Spleen (tissue), 11 donors: ENCODE measurements around the gene IZUMO2. TPM values are rescaled to one million over a fixed set of nuclear protein-coding genes. Genes with fewer than 3 reads are reported as not detected.

Source experiments
- DNase-seq: peaks from one replicate; pipeline ENCODE4 v3.0.0-alpha.2; 2020
- H3K27ac ChIP-seq, 8 donors: fragments of 200-600 bp; sonication (generic) in 7 of 8; 1 replicate in 4 of 8; 2 replicates in 4 of 8; pipeline versions ENCODE4 v1.5.0 to v1.8.0; 2016 to 2021; ENCODE audit warnings: inconsistent platforms in 4 of 8, mild to moderate bottlenecking in 4 of 8, moderate library complexity in 1 of 8
- H3K27me3 ChIP-seq, 7 donors: fragments of 200-600 bp; sonication (generic) in 6 of 7; replicated peaks in 1 of 7; 1 replicate in 4 of 7; 2 replicates in 3 of 7; pipeline versions ENCODE4 v1.5.0 to v1.8.0; 2016 to 2021; ENCODE audit warnings: inconsistent platforms in 3 of 7, mild to moderate bottlenecking in 1 of 7
- H3K36me3 ChIP-seq, 6 donors: fragments of 200-600 bp; sonication (generic) in 5 of 6; 1 replicate in 4 of 6; 2 replicates in 2 of 6; pipeline versions ENCODE4 v1.5.0 to v1.8.0; 2016 to 2021; ENCODE audit warnings: inconsistent platforms in 2 of 6
- H3K4me1 ChIP-seq, 6 donors: fragments of 200-600 bp; sonication (generic) in 5 of 6; 1 replicate in 3 of 6; 2 replicates in 3 of 6; pipeline versions ENCODE4 v1.5.0 to v1.8.0; 2016 to 2021; ENCODE audit warnings: inconsistent platforms in 3 of 6
- H3K4me3 ChIP-seq, 8 donors: fragments of 200-600 bp; sonication (generic) in 7 of 8; 1 replicate in 4 of 8; 2 replicates in 4 of 8; pipeline versions ENCODE4 v1.5.0 to v1.8.0; 2016 to 2021; ENCODE audit warnings: inconsistent platforms in 4 of 8, mild to moderate bottlenecking in 4 of 8, moderate library complexity in 2 of 8
- H3K9me3 ChIP-seq, 8 donors: fragments of 200-600 bp; sonication (generic) in 7 of 8; 1 replicate in 4 of 8; 2 replicates in 4 of 8; pipeline versions ENCODE4 v1.5.0 to v1.8.0; 2016 to 2021; ENCODE audit warnings: inconsistent platforms in 4 of 8
- POLR2A ChIP-seq, 3 donors: fragments of 450-650 bp; IDR thresholded peaks; one replicate each; pipeline ENCODE4 v1.5.1; 2017; ENCODE audit warnings: antibody characterized with exemption in 3 of 3, mild to moderate bottlenecking in 1 of 3
- POLR2AphosphoS5 ChIP-seq, 3 donors: sonication (generic); formaldehyde crosslinking; IDR thresholded peaks; one replicate each; pipeline ENCODE4 v1.5.1; 2017; ENCODE audit warnings: antibody characterized with exemption in 3 of 3
- WGBS, 5 donors: extraction: QIAGEN DNeasy Blood & Tissue Kit in 3 of 5; methylation state at CpG; one replicate each; pipeline versions ENCODE4 v1.1.5 to v1.1.7; 2013 to 2018; 5-methylcytosine and 5-hydroxymethylcytosine counted together
- intact Hi-C: fragments of 100-400 bp; cut with DNase I; formaldehyde crosslinking; loops from one replicate; pipeline ENCODE4 v1.15.0; 2023; ENCODE audit warnings: low total_unique reads
- polyA plus RNA-seq, 3 donors: library from polyadenylated mRNA; stranded (reverse); fragments of 200-250 nt; gene quantifications; one replicate each; pipeline ENCODE4 v1.2.1, GENCODE V29; 2013
- total RNA-seq, 7 donors: library from RNA; depleted of rRNA in 3 of 7; stranded (reverse); fragments of >200 nt in 3 of 7; fragmentation: NEBNext Ultra II Directional in 4 of 7; extraction: Animal tissue kit (Norgen Biotek cat#: 25700) in 4 of 7; gene quantifications; one replicate each; pipeline versions ENCODE4 v1.1.0 to v1.2.1, GENCODE V29; 2016 to 2021
- TF ChIP-seq, protein P1 (sequence below), 11 experiments: fragments of 200-600 bp in 7 of 11; fragments of 450-650 bp in 4 of 11; sonication (generic) in 4 of 11; IDR thresholded peaks in 8 of 11; conservative IDR thresholded peaks in 3 of 11; 1 replicate in 7 of 11; 2 replicates in 4 of 11; pipeline versions ENCODE4 v1.4.0 to v1.8.0; 2016 to 2021; ENCODE audit warnings: antibody characterized with exemption in 11 of 11, inconsistent platforms in 4 of 11, mild to moderate bottlenecking in 1 of 11
- donor health status: healthy with polysubstance abuse.
- donor health status: DM: no; HTN: no; CAD: no; lungs with moderate emphysema.
- donor health status: DM: no; HTN: no; CAD: no.
- donor health status: Bipolar disorder and iron deficiency.
- donor health status: healthy.
- donor health status: DM: no; HTN: no; CAD: no.
- donor health status: DM: yes; HTN: yes; CAD: no.

The IZUMO2 gene
- total and polyA plus RNA-seq, 10 donors = not detected

DNA sequence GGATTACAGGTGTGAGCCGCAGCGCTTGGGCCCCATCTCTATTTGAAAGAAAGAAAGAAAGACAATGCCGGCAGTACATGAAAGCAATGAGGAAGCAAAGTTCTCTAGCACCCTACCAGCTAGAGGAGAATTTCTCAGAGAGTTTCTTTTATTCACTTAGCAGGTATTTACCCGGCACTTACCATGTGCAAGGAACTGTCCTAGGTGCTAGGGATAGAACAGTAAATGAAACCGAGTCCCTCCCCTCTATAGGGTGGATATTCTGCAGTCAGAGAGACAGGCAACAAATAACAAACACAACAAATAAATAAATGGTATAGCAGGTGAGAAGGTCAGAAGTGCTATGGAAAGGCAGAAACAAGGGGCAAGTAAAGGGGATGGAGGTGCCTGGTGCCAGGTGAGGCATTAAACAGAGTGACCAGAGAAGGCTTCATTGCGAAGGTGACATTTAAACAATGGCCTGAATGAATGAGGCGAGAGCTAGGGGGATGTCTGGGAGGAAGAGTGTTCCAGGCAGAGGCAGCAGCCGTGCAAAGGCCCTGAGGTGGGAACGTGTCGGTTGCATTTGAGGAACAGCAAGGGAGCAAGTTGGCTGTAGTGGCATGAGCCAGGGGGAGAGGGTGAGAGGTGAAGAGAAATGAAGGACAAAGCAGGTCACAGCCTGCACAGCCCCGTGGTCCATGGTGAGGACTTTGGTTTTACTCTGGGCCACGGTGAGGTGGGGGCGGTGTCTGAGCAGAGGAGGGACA lies 29.6 kb upstream of the IZUMO2 start:
- no peaks in the 10 kb centered on the region for H3K4me1 ChIP-seq
- intact Hi-C loops = no loop called here
- TF ChIP-seq, protein P1, sequence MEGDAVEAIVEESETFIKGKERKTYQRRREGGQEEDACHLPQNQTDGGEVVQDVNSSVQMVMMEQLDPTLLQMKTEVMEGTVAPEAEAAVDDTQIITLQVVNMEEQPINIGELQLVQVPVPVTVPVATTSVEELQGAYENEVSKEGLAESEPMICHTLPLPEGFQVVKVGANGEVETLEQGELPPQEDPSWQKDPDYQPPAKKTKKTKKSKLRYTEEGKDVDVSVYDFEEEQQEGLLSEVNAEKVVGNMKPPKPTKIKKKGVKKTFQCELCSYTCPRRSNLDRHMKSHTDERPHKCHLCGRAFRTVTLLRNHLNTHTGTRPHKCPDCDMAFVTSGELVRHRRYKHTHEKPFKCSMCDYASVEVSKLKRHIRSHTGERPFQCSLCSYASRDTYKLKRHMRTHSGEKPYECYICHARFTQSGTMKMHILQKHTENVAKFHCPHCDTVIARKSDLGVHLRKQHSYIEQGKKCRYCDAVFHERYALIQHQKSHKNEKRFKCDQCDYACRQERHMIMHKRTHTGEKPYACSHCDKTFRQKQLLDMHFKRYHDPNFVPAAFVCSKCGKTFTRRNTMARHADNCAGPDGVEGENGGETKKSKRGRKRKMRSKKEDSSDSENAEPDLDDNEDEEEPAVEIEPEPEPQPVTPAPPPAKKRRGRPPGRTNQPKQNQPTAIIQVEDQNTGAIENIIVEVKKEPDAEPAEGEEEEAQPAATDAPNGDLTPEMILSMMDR (IDR thresholded peaks at IDR 0.05 in 8 of 11, conservative IDR thresholded peaks at IDR 0.05 in 3 of 11) = no peak
- TF ChIP-seq POLR2A (IDR thresholded peaks at IDR 0.05) = no peak
- TF ChIP-seq POLR2AphosphoS5 (IDR thresholded peaks at IDR 0.05) = no peak

GRCh38 chr19:50191216-50191615 lies 28.1 kb upstream of the IZUMO2 start:
- intact Hi-C loops = no loop called here

More for the DNA sequence above, 29.6 kb upstream of the IZUMO2 start:
- H3K27me3 ChIP-seq = peaks cover 0 to 61% (median 0%) of the 10 kb centered on the region in 7 donors
- no peak for DNase-seq
- H3K36me3 ChIP-seq = no peaks in the 10 kb centered on the region
- no peak overlapping the region for H3K4me3 ChIP-seq
- WGBS, 5 donors = 69 to 76% (median 70%) methylated on average over 13 of the region's 13 CpGs
- peaks cover 0 to 4% (median 0%) of the 10 kb centered on the region in 8 donors for H3K9me3 ChIP-seq
- H3K27ac ChIP-seq = no peak overlapping the region

GRCh38 chr19:50190439-50190891 lies 27.4 kb upstream of the IZUMO2 start:
- Histone ChIP-seq H3K4me3 (no peak overlapping the region), H3K9me3 (peaks cover 0 to 16% (median 0%) of the 10 kb centered on the region in 8 donors), H3K4me1 (no peaks in the 10 kb centered on the region), H3K36me3 (no peaks in the 10 kb centered on the region), H3K27me3 (peaks cover 0 to 48% (median 0%) of the 10 kb centered on the region in 7 donors), H3K27ac (no peak overlapping the region)
- intact Hi-C loops = no loop called here
- WGBS, 5 donors = 56 to 65% (median 60%) methylated on average over 8 of the region's 8 CpGs
- TF ChIP-seq, protein P1 (IDR thresholded peaks at IDR 0.05 in 8 of 11, conservative IDR thresholded peaks at IDR 0.05 in 3 of 11) = no peak
- no peak for TF ChIP-seq POLR2A (IDR thresholded peaks at IDR 0.05)
- TF ChIP-seq POLR2AphosphoS5 (IDR thresholded peaks at IDR 0.05) = no peak
- DNase-seq = no peak

More at GRCh38 chr19:50191216-50191615, 28.1 kb upstream of the IZUMO2 start:
- DNase-seq = no peak
- peaks cover 0 to 11% (median 0%) of the 10 kb centered on the region in 8 donors for H3K9me3 ChIP-seq
- H3K4me3 ChIP-seq = no peak overlapping the region
- TF ChIP-seq POLR2A (IDR thresholded peaks at IDR 0.05) (no peak), POLR2AphosphoS5 (IDR thresholded peaks at IDR 0.05) (no peak)
- TF ChIP-seq, protein P1 (IDR thresholded peaks at IDR 0.05 in 8 of 11, conservative IDR thresholded peaks at IDR 0.05 in 3 of 11) = no peak
- H3K4me1 ChIP-seq = no peaks in the 10 kb centered on the region
- no peak overlapping the region for H3K27ac ChIP-seq
- H3K36me3 ChIP-seq = no peaks in the 10 kb centered on the region
- WGBS, 5 donors = 52 to 77% (median 62%) methylated on average over 4 of the region's 4 CpGs
- peaks cover 0 to 55% (median 0%) of the 10 kb centered on the region in 7 donors for H3K27me3 ChIP-seq

GRCh38 chr19:50189331-50189730 lies 26.2 kb upstream of the IZUMO2 start:
- no peak for DNase-seq
- peaks cover 0 to 41% (median 0%) of the 10 kb centered on the region in 7 donors for H3K27me3 ChIP-seq
- intact Hi-C loops = no loop called here
- H3K36me3 ChIP-seq = no peaks in the 10 kb centered on the region
- H3K27ac ChIP-seq = no peak overlapping the region
- TF ChIP-seq POLR2AphosphoS5 (IDR thresholded peaks at IDR 0.05) (no peak), POLR2A (IDR thresholded peaks at IDR 0.05) (no peak)
- TF ChIP-seq, protein P1 (IDR thresholded peaks at IDR 0.05 in 8 of 11, conservative IDR thresholded peaks at IDR 0.05 in 3 of 11) = no peak
- H3K9me3 ChIP-seq = peaks cover 0 to 16% (median 0%) of the 10 kb centered on the region in 8 donors
- no peaks in the 10 kb centered on the region for H3K4me1 ChIP-seq
- WGBS, 5 donors = 63 to 76% (median 73%) methylated on average over 8 of the region's 8 CpGs
- H3K4me3 ChIP-seq = no peak overlapping the region
